ENCODE results near the gene KIF3B. TPM values are rescaled to one million over a fixed set of nuclear protein-coding genes. Genes with fewer than 3 reads are reported as not detected.

The KIF3B gene
- total RNA-seq, 2 donors from 2014 or later: 41.7 to 49.2 TPM

- H3K27ac ChIP-seq: peak overlapping the region; percentile 86
- H3K36me3 ChIP-seq: no peaks in the 10 kb centered on the region
- peak overlapping the region in 1 of 2 donors; percentile 99 for H3K9ac ChIP-seq (ENCODE audit: low read depth in 2 of 2, low read length in 2 of 2)
- H3K4me3 ChIP-seq: peak overlapping the region; percentile 61
- peaks cover 4% of the 10 kb centered on the region for H3K4me1 ChIP-seq
- peak; percentile 32 for DNase-seq
- intact Hi-C loops (cut with DNase I): loop anchor here (10.0 kb wide), 1 partner anchor 128 kb away; no protein-coding TSS in a partner anchor
- H3K27me3 ChIP-seq: no peaks in the 10 kb centered on the region
- H3K9me3 ChIP-seq: no peaks in the 10 kb centered on the region
- TF ChIP-seq CTCF (IDR thresholded peaks at IDR 0.05): no peak
These were observed 79.3 kb downstream of the KIF3B start for GRCh38 chr20:32356622-32357374.

GRCh38 chr20:32357375-32357868 is 80.0 kb downstream of the KIF3B start:
- Histone ChIP-seq H3K9ac (ENCODE audit: low read depth in 2 of 2, low read length in 2 of 2) (peak overlapping the region; percentile 77 to 99), H3K36me3 (no peaks in the 10 kb centered on the region), H3K27me3 (no peaks in the 10 kb centered on the region), H3K27ac (peak overlapping the region; percentile 86), H3K4me3 (peak overlapping the region; percentile 61), H3K4me1 (peaks cover 4% of the 10 kb centered on the region), H3K9me3 (no peaks in the 10 kb centered on the region)
- peak; percentile 56 for DNase-seq
- intact Hi-C loops (cut with DNase I): loop anchor here (10.0 kb wide), 1 partner anchor 127 kb away; no protein-coding TSS in a partner anchor
- TF ChIP-seq CTCF (IDR thresholded peaks at IDR 0.05): no peak

- intact Hi-C loops (cut with DNase I): loop anchor here (10.0 kb wide), 1 partner anchor 127 kb away; no protein-coding TSS in a partner anchor
- H3K9ac ChIP-seq (ENCODE audit: low read depth in 2 of 2, low read length in 2 of 2): peak within 1 kb of the TSS; percentile 77 to 99
- no peaks in the 10 kb centered on the region for H3K9me3 ChIP-seq
- peak; percentile 96 for DNase-seq
- H3K27ac ChIP-seq: peak within 1 kb of the TSS; percentile 86
- H3K4me1 ChIP-seq: peaks cover 4% of the 10 kb centered on the region
- no peaks in the 10 kb centered on the region for H3K36me3 ChIP-seq
- H3K4me3 ChIP-seq: peak within 1 kb of the TSS; percentile 69
- no peaks in the 10 kb centered on the region for H3K27me3 ChIP-seq
- TF ChIP-seq CTCF (IDR thresholded peaks at IDR 0.05): no peak
These were observed 80.6 kb downstream of the KIF3B start, which contains the start of gene ASXL1 for GRCh38 chr20:32357869-32358631. TSS of gene ASXL1 (plus strand) at chr20:32358331. CDS start at chr20:32358776, 445 bp downstream.

DNA sequence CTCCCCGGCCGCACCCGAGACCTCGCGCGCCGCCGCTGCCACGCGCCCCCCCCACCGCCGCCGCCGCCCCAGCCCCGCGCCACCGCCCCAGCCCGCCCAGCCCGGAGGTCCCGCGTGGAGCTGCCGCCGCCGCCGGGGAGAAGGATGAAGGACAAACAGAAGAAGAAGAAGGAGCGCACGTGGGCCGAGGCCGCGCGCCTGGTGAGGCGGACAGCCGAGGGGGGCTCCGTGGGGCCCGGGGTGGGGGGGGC is 81.1 kb downstream of the KIF3B start:
- peak overlapping the region; percentile 77 to 98 for H3K9ac ChIP-seq (ENCODE audit: low read depth in 2 of 2, low read length in 2 of 2)
- intact Hi-C loops (cut with DNase I): loop anchor here (10.0 kb wide), 1 partner anchor 126 kb away; no protein-coding TSS in a partner anchor
- no peaks in the 10 kb centered on the region for H3K9me3 ChIP-seq
- peak overlapping the region; percentile 82 for H3K27ac ChIP-seq
- no peak for DNase-seq
- H3K36me3 ChIP-seq: no peaks in the 10 kb centered on the region
- no peak for TF ChIP-seq CTCF (IDR thresholded peaks at IDR 0.05)
- peak overlapping the region; percentile 69 for H3K4me3 ChIP-seq
- H3K4me1 ChIP-seq: peaks cover 4% of the 10 kb centered on the region
- H3K27me3 ChIP-seq: no peaks in the 10 kb centered on the region

GRCh38 chr20:32358883-32359632 is 81.6 kb downstream of the KIF3B start:
- Histone ChIP-seq H3K27me3 (no peaks in the 10 kb centered on the region), H3K4me1 (peaks cover 4% of the 10 kb centered on the region), H3K36me3 (no peaks in the 10 kb centered on the region), H3K4me3 (peak overlapping the region; percentile 69), H3K9me3 (no peaks in the 10 kb centered on the region), H3K9ac (ENCODE audit: low read depth in 2 of 2, low read length in 2 of 2) (peak overlapping the region; percentile 76 to 98), H3K27ac (peak overlapping the region; percentile 82)
- TF ChIP-seq CTCF (IDR thresholded peaks at IDR 0.05): no peak
- peak; percentile 85 for DNase-seq
- intact Hi-C loops (cut with DNase I): loop anchor here (10.0 kb wide), 1 partner anchor 126 kb away; no protein-coding TSS in a partner anchor

Data from colonic mucosa (tissue), 4 donors.